GM06990 (cell line): ENCODE data around the gene NSD2.

Experiments used
- DNase-seq: peaks from one replicate; pipeline ENCODE4 v3.0.0-alpha.2; 2011; ENCODE audit not compliant: insufficient read length; ENCODE audit errors: extremely low read depth
- H3K27me3 ChIP-seq: replicated peaks from 2 replicates; pipeline ENCODE4 v1.6.0; 2011; ENCODE audit warnings: low read length; ENCODE audit not compliant: control insufficient read depth, insufficient read depth
- H3K36me3 ChIP-seq: 2 replicates; pipeline ENCODE4 v1.5.1; 2011; ENCODE audit warnings: low read length; ENCODE audit not compliant: control insufficient read depth, insufficient read depth
- H3K4me3 ChIP-seq: replicated peaks from 2 replicates; pipeline ENCODE4 v1.5.1; 2011; ENCODE audit warnings: low read depth, mild to moderate bottlenecking, control low read depth, low read length
- CTCF ChIP-seq: IDR thresholded peaks from 2 replicates; pipeline ENCODE4 v1.5.1; 2011; ENCODE audit warnings: low read length, control low read depth, mild to moderate bottlenecking, inconsistent platforms; ENCODE audit not compliant: insufficient read depth, poor library complexity, severe bottlenecking

Gene NSD2

GRCh38 chr4:1939664-1940509 lies 68.7 kb downstream of the NSD2 start:
- DNase-seq: no peak
- H3K27me3 ChIP-seq: no peaks in the 10 kb centered on the region
- no peak overlapping the region for H3K4me3 ChIP-seq
- TF ChIP-seq CTCF: no peak
- H3K36me3 ChIP-seq: peaks cover 20% of the 10 kb centered on the region

GRCh38 chr4:1940566-1940965 lies 69.4 kb downstream of the NSD2 start:
- H3K4me3 ChIP-seq: no peak overlapping the region
- DNase-seq: no peak
- H3K27me3 ChIP-seq: no peaks in the 10 kb centered on the region
- H3K36me3 ChIP-seq: peaks cover 18% of the 10 kb centered on the region
- no peak for TF ChIP-seq CTCF

DNA sequence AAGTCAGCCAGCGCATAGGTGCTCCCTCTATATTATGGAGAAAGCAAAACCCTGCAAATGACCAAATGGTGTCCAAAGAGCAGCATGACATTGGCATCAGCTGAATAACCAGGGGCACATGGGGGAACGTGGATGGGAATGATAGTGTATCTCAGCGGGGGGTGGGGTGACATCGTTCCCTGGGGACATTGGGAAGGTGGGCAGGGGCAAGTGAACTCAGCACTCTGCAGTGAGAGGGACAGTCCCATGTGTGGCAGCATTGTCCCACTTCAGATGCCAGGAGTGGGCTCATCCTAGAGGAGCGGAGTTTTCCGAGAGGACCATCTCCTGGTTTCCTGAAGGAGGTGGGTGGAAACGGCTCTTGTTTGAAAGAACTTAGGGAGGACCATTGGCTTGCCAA lies 72.7 kb downstream of the NSD2 start:
- Histone ChIP-seq H3K36me3 (peaks cover 16% of the 10 kb centered on the region), H3K27me3 (no peaks in the 10 kb centered on the region), H3K4me3 (no peak overlapping the region)
- DNase-seq: no peak
- no peak for TF ChIP-seq CTCF

GRCh38 chr4:1945124-1945895 lies 74.1 kb downstream of the NSD2 start:
- Histone ChIP-seq H3K27me3 (no peaks in the 10 kb centered on the region), H3K36me3 (peaks cover 9% of the 10 kb centered on the region), H3K4me3 (no peak overlapping the region)
- DNase-seq: no peak
- no peak for TF ChIP-seq CTCF

DNA sequence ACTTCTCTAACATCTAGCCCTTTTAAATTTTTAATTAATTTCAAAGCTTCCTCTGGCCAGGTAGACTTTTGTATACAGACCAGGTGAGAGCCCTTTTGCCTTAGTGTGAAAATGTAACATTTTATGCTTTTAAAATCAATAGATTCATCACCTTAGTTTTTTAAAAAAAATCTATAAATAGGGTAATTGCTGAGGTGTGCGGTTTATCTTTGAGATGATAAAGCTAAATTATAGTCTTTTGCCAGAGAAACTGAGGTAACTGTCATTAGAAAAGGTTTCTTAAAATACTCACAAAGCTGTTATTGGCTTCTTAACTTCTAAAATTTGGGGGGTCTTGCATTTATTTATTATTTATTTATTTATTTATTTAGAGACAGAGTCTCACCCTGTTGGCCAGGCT lies 74.7 kb downstream of the NSD2 start:
- no peaks in the 10 kb centered on the region for H3K27me3 ChIP-seq
- H3K4me3 ChIP-seq: no peak overlapping the region
- TF ChIP-seq CTCF: no peak
- DNase-seq: no peak
- H3K36me3 ChIP-seq: peaks cover 8% of the 10 kb centered on the region
